GM18498 (cell line): ENCODE measurements around the gene DPP6.

Experiments used
- ATAC-seq: cut with Tn5 transposase; IDR thresholded peaks from one replicate; pipeline ENCODE4 v1.9.1; 2021; ENCODE audit warnings: mild to moderate bottlenecking, moderate library complexity; ENCODE audit not compliant: unreplicated experiment

The DPP6 gene

DNA sequence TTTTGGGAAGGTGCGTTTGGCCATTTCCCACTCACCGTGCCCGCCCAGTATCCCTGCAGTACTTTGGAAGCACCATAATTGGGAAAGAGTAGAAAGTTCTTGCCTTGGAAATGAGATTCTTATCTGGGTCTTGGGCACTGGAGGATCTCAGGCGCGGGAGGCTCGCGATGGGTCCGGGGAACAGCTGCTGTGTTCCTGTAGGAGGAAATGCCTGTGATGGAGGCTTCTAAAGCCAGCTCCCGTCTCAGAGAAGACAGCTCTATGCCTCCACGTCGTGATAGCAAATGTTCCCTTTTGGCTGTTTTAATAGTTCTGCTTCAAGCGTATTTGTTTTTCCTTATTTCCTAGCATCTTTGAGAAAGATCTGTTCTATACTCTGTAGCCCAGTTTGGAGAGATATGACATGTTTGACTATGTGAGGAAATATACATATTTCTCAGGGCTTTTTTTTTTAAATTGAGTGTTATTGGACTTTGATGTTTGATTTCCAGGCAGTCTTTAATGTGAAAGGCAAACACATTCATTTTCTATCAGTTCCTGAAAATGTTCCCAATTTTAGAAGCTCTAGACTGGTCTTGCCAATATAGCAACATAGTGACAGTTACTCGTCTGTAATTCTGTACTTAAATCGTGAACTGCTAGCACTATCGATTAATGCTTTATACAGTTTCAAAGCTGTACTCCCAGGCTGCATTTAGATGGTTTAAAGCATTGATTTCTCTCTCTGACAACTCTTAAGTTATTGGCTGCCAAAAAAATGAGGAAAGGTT lies 280.8 kb downstream of the DPP6 start:
- no peak for ATAC-seq

DNA sequence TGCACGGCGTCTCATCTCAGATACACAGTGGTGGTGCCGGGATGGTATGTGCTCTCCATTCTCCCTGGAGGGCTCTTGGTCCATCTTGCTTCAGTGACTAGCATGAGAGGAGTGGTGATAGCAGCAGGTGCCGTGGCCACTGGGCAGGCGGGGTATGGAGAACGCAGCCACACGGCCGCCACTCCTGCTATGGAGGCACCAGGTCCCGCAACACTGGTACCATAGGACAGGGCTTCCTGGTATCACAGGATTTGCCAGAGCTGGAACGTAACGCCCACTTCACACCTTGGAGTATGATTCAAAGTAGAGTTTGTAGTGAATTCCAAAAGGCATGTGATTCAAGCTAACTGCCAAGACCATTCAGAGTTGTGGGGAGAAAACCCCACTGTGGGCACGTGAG lies 284.1 kb downstream of the DPP6 start:
- no peak for ATAC-seq

DNA sequence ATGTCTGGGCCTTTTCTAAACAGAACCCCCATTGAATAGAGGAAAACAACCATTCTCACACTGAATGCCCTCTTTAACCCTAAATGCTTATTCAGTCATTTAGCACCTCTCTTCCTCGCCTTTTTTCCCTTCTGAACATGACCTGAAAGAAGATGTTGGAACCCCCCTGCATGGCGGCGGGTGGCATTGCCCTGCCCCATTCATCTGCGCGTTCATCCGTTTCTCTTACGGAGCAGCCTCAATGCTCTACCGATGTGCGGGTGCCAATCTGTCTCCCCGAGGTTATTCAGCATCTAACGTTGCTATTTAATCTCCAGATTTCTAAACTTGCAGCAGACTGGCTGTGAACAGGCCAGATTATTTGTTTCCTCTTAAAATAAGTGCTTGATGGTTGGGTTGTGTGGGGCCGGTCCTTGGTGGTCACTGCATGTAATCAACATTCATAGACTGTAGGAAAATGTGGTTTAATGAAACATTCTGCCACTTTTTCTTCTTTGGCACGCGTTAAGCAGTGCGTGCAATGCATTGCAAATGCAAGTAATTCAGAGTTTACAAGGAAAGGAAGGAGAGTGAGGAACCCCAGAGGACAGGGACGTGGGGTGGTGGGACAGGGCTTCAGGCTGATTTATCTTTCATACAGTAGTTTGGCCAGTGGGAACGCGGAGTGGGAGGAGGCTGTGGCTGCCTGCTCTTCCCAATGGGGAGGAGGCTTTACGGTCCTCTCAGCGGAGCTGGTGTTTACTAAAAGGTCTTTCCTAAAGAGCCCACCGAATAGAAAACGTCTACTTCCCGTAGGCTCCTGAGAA lies 286.7 kb downstream of the DPP6 start:
- no peak for ATAC-seq

DNA sequence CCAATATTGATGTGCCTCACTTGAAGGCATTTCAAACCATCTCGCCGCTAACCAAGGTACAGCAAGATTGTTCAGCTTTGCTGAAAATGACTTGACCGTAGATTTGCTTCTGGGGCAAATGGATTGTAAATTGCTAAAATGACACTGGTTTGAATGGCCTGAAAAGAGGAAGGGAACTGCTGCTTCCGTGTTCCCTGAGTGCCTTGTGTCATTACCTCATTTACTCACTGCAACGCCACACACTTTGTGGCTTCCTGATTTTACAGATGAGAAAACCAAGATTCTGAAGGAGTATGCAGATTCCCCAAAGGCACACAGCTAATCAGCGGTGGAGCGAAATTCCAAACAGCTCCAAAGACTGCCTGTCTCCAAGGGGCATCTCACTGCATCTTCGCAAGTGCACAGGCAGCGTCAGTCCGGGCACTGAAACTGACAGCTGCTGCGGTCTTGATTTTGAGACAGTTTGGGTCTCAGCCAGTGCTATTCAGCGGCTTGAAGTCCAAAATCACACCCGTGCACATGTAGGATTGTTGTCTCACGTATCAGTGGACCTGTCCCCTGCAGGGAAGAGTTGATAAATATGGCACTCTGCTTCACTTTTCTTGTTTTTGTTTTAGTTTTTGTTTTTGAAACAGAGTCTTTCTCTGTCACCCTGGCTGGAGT lies 290.9 kb downstream of the DPP6 start:
- no peak for ATAC-seq

DNA sequence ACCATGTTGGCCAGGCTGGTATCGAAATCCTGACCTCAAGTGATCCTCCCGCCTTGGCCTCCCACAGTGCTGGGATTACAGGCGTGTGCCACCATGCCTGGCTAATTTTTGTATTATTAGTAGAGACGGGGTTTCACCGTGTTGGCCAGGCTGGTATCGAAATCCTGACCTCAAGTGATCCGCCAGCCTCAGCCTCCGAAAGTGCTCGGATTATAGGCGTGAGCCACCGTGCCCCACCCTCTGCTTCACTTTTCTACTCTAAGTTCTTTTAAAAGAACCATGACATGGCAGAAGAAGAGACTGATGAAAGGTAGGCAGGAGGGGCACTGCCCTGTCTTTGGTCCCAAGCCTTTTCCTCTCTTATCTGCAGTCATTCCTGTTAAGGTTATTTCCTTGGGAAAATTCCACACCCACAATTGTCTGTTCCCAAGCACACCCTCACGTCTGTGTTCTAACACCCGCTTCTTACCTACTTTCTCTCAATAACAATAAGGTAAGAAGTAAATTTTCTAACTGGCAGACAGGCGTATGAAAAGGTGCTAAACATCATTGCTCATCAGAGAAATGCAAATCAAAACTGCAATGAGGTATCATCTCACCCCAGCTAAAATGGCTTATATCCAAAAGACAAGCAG lies 291.7 kb downstream of the DPP6 start:
- no peak for ATAC-seq

DNA sequence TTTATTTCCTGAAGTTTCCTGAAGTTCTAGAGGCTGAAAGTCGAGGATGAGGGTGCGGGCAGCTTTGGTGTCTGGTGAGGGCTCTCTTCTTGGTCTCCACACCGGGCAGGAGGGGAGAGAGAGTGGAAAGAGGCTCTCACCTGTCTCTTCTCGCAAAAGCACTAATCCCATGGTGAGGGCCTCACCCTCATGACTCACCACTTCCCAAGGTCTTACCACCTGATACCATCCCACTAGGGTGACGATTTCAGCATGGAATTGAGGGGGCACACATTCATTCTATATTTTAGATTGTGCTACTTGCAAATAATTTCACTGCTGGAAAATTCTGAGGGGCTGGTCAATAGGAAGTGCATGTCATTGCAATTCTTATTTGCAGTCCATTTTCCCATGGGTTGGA lies 292.9 kb downstream of the DPP6 start:
- ATAC-seq = no peak

DNA sequence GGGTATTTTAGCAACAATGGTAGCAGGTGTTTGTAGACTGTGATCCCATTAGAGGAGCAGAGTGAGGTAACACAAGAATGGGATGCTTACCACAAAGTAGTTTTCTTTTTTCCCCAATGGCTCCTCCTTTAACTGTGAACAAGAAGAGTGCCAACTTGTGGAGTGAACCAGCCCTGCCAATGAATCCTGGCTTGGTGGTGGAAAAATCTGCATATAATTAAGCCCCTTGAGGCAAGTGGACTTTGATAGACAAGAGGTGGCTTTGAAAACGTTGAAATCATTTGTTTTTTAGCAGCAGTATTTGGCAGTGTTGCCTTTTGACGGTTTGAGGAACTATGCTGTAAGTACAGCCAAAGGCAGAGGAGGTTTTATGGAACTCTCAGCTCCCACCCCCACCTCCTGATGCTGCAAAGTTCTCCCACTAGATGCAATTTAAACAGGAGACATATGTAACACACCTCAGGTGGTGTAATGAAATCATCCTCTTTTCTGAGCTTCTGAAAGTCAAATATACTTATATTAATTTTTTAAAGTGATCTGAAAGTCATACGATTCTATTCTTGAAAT lies 295.6 kb downstream of the DPP6 start:
- no peak for ATAC-seq

DNA sequence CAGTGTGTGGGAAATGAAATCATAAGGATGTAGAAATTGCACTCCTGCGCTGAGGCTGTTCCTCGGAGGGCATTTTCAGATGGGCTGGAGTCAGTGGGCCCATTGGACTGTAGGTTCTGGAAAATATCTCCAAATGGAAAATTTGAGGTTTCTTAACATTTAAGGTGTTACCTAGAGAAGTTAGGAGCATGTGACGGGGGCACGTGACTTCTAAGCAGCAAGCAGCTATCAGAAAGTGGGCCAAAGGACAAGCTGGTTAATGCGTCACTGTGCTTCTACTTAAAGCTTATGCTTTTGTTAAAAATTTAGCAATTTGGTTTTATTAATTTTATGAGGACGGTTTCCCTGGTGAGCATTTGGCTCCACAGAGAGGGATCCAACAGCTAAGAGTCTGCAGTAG lies 298.7 kb downstream of the DPP6 start:
- ATAC-seq = no peak

DNA sequence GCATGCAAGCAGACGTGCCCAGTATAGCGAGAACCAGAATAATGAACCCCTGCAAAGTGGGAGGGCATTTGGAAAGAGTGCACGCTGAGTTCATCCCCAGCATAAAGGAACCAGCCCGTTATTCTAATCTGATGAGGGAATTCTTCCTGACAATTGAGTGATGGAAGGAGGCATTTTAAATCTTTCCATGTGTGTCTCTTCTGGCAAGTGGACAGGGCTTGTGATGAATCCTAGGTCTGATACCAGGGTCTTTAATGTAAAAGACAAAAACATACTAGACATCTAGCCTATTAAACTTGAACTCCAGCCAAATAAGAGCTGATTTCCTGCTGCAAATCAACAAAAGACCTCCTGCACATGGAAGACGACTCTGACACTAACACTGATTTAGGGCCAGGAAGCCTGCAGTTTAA lies 301.2 kb downstream of the DPP6 start:
- no peak for ATAC-seq

DNA sequence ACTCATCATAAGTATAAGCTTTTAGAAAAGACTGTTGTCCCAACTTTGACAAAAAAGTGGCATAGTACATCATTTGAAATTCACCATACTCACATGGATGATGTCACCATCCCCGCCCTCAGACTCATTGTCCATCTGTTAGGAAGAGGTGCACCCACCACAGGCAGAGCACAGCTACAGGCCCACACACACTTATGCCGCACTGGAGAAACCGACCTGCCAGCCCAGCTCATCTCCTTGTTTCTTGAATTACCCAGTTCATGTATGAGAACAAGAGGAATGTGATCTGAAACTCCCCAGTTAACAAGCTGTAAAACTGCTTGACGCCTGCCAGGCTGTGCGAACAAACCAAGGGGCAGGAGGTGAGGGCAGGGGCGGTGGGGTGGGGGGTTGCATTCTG lies 312.0 kb downstream of the DPP6 start:
- no peak for ATAC-seq

DNA sequence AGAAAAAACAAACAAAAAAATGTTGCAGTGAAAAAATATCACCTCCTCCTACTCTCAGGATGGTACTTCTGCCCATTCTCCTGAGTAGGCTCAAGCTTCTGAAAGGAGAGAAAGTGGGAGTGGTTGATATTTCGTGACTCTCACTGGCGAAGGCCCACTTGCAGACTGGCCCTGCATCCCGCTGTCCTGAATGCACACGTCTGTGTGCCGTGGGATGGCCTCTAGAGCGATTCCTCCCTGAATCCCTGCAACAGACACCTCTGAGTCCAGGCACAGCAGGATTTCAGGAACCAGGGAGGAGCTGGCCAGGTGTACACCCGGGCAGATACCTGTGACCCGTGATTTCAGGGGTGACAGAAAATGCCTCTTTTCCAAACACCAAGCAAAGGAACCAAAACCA lies 319.2 kb downstream of the DPP6 start:
- no peak for ATAC-seq

DNA sequence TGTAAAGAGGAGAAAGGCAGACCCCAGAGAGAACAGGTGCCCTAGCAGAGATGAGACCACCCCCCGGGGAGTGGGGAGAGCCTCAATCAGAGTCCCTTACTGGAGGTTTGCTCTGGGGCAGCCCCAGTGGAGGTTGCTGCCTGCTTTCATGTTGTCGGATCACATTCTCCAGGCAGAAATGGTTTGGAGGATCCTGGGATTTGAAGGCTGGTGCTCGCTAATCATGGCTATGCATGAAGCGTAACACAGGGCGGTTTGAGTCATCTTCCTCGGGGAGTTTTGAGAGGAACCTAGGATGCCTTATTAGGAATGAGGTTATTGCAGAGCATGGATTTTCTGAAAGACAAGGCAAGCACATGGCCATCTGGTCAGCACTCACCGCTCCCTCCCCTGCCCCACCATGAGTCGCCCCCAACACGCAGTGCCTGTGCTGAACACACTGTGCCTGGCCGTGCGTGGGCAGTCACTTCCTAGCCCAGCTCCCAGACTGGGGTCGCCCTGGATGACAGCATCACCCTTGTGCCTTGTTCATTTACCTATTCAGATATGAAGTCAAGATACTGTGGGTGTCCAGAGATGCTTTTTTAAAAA lies 319.9 kb downstream of the DPP6 start:
- ATAC-seq = no peak

DNA sequence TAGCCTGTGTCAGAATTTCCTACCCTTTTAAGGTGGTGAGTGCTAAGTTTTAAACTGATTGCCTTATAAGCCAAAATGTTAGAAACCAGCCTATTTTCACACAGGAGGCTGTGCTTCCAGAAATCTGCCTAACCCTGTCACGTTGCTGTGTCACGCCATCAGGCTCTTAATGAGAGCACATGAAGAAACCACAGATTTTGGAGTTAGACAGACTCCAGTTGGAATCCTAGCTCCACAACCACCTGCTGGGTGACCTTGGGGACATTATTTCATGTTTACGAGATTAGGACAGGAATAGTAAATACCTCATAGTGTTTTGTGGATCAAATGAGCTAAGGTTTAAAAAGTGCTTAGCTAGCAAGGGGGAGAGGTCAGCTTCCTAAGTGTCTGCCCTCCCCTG lies 321.8 kb downstream of the DPP6 start:
- no peak for ATAC-seq

DNA sequence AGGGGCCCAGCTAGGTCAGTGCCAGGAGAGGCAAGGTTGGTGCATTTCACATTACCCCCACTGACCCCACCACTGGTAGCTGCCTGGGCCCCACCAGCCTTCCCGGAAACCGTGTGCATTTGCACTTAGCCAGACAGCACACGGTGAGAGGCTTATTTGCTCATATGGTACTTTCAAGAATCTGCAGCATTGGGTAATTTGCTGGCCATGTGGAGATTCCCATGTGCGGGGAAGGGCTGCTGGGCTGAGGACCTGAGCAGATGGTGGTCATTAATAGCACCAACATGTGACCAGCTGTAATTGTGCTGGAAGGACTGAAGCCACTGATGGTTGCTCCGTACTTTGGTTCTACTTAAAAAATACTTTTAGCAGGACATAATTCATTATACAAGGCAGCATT lies 323.8 kb downstream of the DPP6 start:
- ATAC-seq = no peak

DNA sequence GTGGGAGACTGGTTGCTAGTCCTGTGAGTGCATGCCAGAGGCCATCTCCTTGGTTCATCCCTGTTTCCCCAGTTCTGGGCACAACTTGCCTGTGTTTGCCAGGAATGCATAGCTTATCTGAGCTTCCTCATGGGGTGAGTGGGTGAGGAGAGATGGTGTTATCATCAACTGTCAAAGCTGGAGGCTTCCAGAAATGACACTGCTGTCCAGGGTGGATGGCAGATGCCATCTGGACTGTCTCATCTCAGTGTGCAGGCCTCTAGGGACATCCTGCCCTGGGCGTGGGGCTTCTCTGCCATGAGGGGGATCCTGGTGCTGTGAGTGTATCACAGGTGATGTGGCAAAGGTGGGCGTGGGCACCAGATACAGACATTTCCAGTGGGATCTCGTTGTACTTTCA lies 328.6 kb downstream of the DPP6 start:
- no peak for ATAC-seq

DNA sequence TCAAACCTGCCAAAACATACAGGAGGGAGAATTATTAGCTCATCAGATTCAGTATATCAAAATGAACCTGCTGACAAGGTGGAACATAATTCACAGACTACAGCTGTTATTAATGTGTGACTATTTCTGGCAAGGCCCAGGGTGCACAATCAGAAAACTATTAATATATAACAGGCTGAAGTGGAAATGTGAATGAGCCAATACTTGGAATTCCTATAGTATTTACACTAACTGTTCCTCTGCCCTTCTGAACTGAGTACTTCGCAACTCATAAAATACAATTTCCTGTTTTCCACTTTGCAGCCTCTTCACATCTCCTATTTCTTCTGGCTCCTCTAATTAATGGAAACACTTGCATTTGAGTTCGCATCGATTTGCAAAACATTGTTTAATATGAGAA lies 330.8 kb downstream of the DPP6 start:
- ATAC-seq = no peak

DNA sequence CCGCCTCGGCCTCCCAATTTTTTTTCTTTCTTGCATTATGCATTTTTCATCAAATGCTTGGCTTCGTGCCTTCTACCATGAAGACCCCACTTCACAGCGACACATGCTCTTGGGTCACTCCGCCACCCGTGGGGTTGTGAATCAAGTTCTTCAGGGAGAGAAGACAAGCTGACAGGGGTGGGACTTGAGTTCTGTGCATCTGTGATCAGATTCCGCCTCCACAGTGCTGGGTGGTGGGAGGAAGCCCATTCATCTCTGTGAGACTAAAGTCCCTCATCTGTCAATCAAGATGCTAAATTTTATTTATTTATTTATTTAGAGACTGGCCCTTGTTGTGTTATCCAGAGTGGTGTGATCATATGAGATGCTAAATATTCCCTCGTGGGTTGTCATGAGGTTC lies 333.0 kb downstream of the DPP6 start:
- no peak for ATAC-seq

DNA sequence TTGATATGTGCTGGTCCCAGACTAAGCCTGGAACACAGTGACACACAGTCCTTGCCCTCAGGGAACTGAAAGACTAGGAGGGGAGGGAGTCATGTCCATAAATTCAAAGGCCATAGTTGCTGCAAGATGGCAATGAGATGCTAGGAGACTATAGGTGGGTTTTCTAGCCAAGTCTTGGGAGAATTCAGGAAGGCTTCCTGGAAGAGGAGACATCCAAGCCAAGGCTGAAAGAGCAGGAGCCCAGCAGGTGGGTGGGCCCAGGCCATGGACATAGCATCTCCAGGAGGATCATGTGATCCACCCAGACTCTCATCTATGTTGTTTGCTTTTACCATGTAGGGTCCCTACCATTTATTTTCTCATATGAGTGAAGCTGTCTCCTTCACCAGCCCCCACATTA lies 335.1 kb downstream of the DPP6 start:
- no peak for ATAC-seq

DNA sequence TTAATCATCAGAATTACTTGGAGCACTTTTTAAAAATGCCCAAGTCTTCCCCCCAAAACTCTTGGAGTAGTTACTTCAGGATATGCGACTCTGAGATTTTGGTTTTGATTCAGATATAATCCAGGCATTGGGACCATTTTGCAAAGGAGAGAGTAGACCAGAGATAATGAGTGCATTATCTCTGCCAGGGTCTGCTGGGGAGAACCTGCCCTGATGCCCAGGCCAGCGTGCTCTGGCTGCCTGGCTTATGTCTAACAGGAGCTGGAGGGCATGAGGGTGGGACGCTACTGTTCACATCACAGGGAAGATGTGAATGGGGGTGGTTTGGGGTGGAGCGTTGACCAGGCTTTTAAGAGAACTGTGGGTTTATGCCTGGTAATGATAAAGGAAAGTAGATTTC lies 336.2 kb downstream of the DPP6 start:
- ATAC-seq = no peak

DNA sequence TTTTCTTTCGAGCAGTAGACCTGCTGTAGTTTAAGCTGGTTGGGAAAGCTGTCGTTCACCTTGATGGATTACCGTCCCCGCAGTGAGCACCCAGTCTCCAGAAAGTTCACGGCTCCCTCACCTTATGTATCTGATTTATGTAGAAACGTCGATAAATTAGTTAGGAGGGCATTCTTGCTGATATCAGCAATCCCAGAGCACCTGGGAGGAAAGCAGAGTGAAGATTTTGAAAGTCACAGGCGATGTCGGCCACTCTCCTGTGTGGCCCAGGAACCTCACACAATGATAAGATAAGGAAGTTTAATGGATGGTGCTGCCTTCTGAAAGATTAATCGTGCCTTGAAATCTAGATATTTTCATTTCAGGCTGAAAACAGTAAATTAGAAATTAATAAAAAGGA lies 336.8 kb downstream of the DPP6 start:
- ATAC-seq = no peak

DNA sequence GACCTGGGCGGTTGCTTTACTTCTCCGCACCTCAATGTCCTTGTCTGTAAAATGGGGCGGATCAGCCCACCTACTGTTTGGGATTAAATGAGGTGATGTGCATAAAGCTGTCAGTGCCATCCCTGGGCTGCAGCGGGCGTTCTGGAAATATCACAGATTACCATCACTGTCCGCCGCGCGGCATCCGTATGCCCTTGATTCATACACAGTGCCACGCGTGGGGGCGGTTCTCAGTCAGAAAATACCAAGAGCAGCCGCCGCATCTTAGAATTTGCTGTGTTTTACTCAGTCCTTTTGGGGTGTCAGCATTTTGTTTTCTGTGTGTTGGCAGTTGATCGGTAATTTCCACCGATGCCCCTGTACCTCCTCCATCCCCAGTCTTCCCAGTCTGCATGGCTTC lies 338.8 kb downstream of the DPP6 start:
- no peak for ATAC-seq
